Measurements from ENCODE around the gene PRSS56.

PRSS56 gene

DNA sequence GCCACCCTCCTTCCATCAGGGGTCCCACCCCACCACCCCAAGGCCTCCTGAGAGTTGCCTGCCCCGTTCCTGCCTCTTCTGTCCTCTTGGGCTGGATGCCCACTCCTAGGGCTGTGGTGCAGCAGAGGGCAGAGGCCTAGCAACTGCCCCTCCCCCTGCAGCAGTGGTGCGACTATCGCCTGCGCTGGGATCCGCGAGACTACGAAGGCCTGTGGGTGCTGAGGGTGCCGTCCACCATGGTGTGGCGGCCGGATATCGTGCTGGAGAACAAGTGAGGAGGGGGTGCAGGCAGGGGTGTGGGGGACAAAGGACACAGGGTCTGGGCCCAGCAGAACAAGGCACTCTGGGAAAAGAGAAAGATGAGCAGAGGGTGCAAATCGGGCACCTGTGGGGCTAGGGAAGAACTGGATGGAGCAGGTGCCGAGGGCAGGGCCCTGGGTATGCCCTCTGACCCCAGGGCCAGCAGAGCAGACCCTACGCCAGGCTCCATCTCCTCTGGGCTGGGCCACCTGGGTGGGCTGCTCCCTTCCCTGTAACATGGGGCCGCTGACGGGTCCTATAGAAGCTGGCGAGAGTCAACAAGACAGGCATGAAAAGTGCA is 20.4 kb downstream of the PRSS56 start:
- no peak for FAIRE-seq
- DNase-seq (ENCODE audit: insufficient read length, low spot score) = peak; percentile 14
- no peak for TF ChIP-seq CTCF (IDR thresholded peaks at IDR 0.05; ENCODE audit: insufficient read depth, missing control alignments)

DNA sequence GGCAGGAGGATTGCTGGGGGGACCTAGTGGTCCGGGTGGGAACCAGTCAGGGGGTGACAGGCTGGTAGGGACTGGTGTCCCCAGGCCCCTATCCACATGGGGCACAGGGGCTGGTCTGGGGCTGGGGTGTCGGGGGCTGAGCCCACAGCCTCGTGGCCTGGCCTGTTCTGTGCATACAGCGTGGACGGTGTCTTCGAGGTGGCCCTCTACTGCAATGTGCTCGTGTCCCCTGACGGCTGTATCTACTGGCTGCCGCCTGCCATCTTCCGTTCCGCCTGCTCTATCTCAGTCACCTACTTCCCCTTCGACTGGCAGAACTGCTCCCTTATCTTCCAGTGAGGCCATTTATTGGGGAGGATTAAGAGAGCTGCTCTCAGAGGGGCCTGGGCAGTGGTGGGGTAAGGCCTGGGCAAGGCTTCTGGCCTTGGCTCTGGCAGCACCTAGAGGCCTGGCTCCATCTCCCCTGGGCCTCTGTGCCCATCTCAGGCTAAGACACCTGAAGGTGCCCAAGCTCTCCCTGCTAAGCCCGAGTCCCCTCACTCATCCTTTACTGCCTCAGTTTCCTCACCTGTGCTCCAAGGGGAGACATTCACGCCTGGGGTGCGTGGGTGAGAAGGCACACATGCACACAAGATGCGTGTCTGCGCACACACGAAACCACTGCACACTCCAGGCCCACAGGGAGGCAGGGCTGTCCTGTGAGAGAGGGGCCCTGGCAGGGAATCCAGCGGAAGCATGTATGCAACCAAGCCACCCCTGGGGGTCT is 21.2 kb downstream of the PRSS56 start:
- FAIRE-seq = no peak

DNA sequence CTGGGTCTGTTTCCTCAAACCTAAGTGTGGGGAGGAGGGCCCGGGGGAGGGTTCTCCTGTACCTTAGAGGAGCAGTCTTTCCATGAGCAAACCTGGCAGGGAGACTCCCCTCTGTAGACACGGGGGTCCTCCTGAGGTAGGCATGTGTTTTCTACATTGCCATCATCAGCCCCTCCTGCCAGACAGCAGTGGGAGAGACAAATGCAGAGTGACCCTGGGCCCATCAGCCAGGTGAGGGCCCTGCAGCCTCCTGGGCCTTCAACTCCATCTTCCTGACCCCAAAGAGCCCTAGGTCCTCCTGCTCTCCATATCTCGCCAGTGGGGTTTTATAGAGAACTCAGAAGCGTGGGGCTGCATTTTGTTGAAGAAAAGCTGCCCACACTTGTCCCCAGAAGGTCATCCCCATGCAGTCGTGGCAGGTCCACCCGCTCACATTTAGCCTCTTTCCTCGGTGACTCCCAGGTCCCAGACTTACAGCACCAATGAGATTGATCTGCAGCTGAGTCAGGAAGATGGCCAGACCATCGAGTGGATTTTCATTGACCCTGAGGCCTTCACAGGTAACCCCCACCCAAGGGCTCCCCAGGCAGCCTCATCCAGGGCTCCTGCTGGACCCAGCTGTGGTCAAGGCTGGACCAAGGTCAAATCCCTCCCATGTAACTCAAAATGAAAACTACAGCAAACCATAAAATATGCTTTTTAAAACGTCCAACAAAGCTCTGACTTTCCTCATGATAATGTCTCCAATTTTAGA is 21.9 kb downstream of the PRSS56 start:
- FAIRE-seq = no peak
- DNase-seq (ENCODE audit: insufficient read length, low spot score) = peak; percentile 19
- no peak for TF ChIP-seq CTCF (IDR thresholded peaks at IDR 0.05; ENCODE audit: insufficient read depth, missing control alignments)

More for the DNA sequence above, 21.2 kb downstream of the PRSS56 start:
- no peak for TF ChIP-seq CTCF (IDR thresholded peaks at IDR 0.05; ENCODE audit: insufficient read depth, missing control alignments)
- peak; percentile 15 for DNase-seq (ENCODE audit: insufficient read length, low spot score)

- no peak for DNase-seq (ENCODE audit: insufficient read length, low spot score)
- no peak for FAIRE-seq
- TF ChIP-seq CTCF (IDR thresholded peaks at IDR 0.05; ENCODE audit: insufficient read depth, missing control alignments) = no peak
Measured at GRCh38 chr2:232542715-232543467, 22.7 kb downstream of the PRSS56 start.

DNA sequence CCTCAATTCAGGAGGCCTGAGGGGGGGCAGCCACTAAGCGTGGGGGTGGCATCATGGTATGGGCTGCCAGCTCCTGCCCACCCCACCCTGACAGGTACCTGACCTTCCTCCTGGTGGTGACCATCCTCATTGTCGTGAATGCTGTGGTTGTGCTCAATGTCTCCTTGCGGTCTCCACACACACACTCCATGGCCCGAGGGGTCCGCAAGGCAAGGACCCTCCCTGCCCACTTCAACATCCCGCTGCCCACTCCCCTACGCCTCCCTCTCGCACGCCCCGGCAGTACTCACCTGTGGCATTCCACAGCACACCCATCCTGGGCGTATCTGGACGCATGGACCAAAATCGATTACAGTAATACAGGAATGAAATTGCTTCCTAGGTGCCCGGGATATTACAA is 23.3 kb downstream of the PRSS56 start:
- no peak for FAIRE-seq
- DNase-seq (ENCODE audit: insufficient read length, low spot score) = peak; percentile 14
- no peak for TF ChIP-seq CTCF (IDR thresholded peaks at IDR 0.05; ENCODE audit: insufficient read depth, missing control alignments)

GRCh38 chr2:232543928-232544631 is 23.9 kb downstream of the PRSS56 start:
- DNase-seq (ENCODE audit: insufficient read length, low spot score) (peak; percentile 12), FAIRE-seq (no peak)
- no peak for TF ChIP-seq CTCF (IDR thresholded peaks at IDR 0.05; ENCODE audit: insufficient read depth, missing control alignments)
